Measurements from ENCODE around the gene CALR3. TPM values are rescaled to one million over a fixed set of nuclear protein-coding genes. Genes with fewer than 3 reads are reported as not detected.
"Not testable (repeated sequence)": the region's sequence is repeated elsewhere in the genome, so short reads cannot be mapped to it uniquely, and the experiment has no call there.

Gene CALR3
- total RNA-seq, 1 donor from 2014 or later = not detected

- DNase-seq (ENCODE audit: extremely low read depth, low read depth, low spot score) = no peak
Measured at GRCh38 chr19:16524991-16525734, 29.2 kb upstream of the CALR3 start.

GRCh38 chr19:16522559-16523377 lies 26.8 kb upstream of the CALR3 start:
- DNase-seq (ENCODE audit: extremely low read depth, low read depth, low spot score) = no peak

GRCh38 chr19:16521715-16522289 lies 25.8 kb upstream of the CALR3 start:
- no peak for DNase-seq (ENCODE audit: extremely low read depth, low read depth, low spot score)

GRCh38 chr19:16520986-16521624 lies 25.1 kb upstream of the CALR3 start:
- no peak for DNase-seq (ENCODE audit: extremely low read depth, low read depth, low spot score)

- no peak for DNase-seq (ENCODE audit: extremely low read depth, low read depth, low spot score)
Measured at GRCh38 chr19:16520074-16520973, 24.4 kb upstream of the CALR3 start.

GRCh38 chr19:16519230-16519687 lies 23.3 kb upstream of the CALR3 start:
- no peak for DNase-seq (ENCODE audit: extremely low read depth, low read depth, low spot score)

- no peak for DNase-seq (ENCODE audit: extremely low read depth, low read depth, low spot score)
Measured at GRCh38 chr19:16518483-16519229, 22.7 kb upstream of the CALR3 start.

- DNase-seq (ENCODE audit: extremely low read depth, low read depth, low spot score) = no peak
Measured at GRCh38 chr19:16518061-16518460, 22.1 kb upstream of the CALR3 start.

- DNase-seq (ENCODE audit: extremely low read depth, low read depth, low spot score) = no peak
Measured at GRCh38 chr19:16516923-16517610, 21.1 kb upstream of the CALR3 start.

- DNase-seq (ENCODE audit: extremely low read depth, low read depth, low spot score) = no peak
Measured at GRCh38 chr19:16516381-16516780, 20.4 kb upstream of the CALR3 start.

GRCh38 chr19:16514383-16515019 lies 18.5 kb upstream of the CALR3 start:
- DNase-seq (ENCODE audit: extremely low read depth, low read depth, low spot score) = no peak

- DNase-seq (ENCODE audit: extremely low read depth, low read depth, low spot score) = not testable (repeated sequence)
Measured at GRCh38 chr19:16512611-16513010, 16.6 kb upstream of the CALR3 start.

- DNase-seq (ENCODE audit: extremely low read depth, low read depth, low spot score) = no peak
Measured at GRCh38 chr19:16509141-16510061, 13.4 kb upstream of the CALR3 start.

- DNase-seq (ENCODE audit: extremely low read depth, low read depth, low spot score) = no peak
Measured at GRCh38 chr19:16508546-16508945, 12.6 kb upstream of the CALR3 start.

GRCh38 chr19:16506961-16507360 lies 11.0 kb upstream of the CALR3 start:
- no peak for DNase-seq (ENCODE audit: extremely low read depth, low read depth, low spot score)

- not testable (repeated sequence) for DNase-seq (ENCODE audit: extremely low read depth, low read depth, low spot score)
Measured at GRCh38 chr19:16506161-16506560, 10.2 kb upstream of the CALR3 start.

GRCh38 chr19:16504271-16504670 lies 8.3 kb upstream of the CALR3 start:
- DNase-seq (ENCODE audit: extremely low read depth, low read depth, low spot score) = no peak
